Mammary epithelial cell (primary cell): ENCODE measurements around the gene SYNE4.

Source experiments
- CTCF ChIP-seq, 2 donors: IDR thresholded peaks in 1 of 2; conservative IDR thresholded peaks in 1 of 2; 2 replicates each; pipeline ENCODE4 v1.5.1; 2011 to 2012; ENCODE audit warnings: inconsistent platforms in 2 of 2, low read length in 2 of 2, mild to moderate bottlenecking in 2 of 2, control low read depth in 1 of 2, low read depth in 1 of 2; ENCODE audit not compliant: insufficient read depth in 1 of 2; ENCODE audit errors: extremely low read depth in 1 of 2
- EZH2 ChIP-seq: IDR thresholded peaks from 2 replicates; pipeline ENCODE4 v1.6.1; 2012; ENCODE audit warnings: low read length, inconsistent platforms, borderline replicate concordance

GRCh38 chr19:35995048-35995993 is 13.3 kb downstream of the SYNE4 start, which contains the start of gene SDHAF1:
- no peak for TF ChIP-seq CTCF (conservative IDR thresholded peaks at IDR 0.05 in 1 of 2, IDR thresholded peaks at IDR 0.05 in 1 of 2; ENCODE audit: extremely low read depth in 1 of 2, insufficient read depth in 1 of 2, low read depth in 1 of 2, low read length in 2 of 2)
- no peak for TF ChIP-seq EZH2
